SHP77 (cell line): Measurements from ENCODE around the gene DTD1.
A peak's percentile ranks its signal among the peaks of the same experiment; 100 is the strongest.
"Not testable (repeated sequence)": the region's sequence is repeated elsewhere in the genome, so short reads cannot be mapped to it uniquely, and the experiment has no call there.

Experiments
- DNase-seq, 2 experiments: peaks; one replicate each; lab custom pipeline; 2025; lab: John Stamatoyannopoulos, UW

The DTD1 gene

GRCh38 chr20:18742841-18743240 is 155.0 kb downstream of the DTD1 start:
- no peak for DNase-seq

- no peak for DNase-seq
These were observed 156.0 kb downstream of the DTD1 start for GRCh38 chr20:18743665-18744440.

GRCh38 chr20:18747090-18747489 is 159.2 kb downstream of the DTD1 start:
- DNase-seq = no peak

GRCh38 chr20:18748987-18749386 is 161.1 kb downstream of the DTD1 start:
- DNase-seq = peak; percentile 37 to 52

GRCh38 chr20:18749528-18749927 is 161.7 kb downstream of the DTD1 start:
- DNase-seq = no peak

- DNase-seq = peak; percentile 69 to 78
These were observed 162.9 kb downstream of the DTD1 start for GRCh38 chr20:18750735-18751134.

- no peak for DNase-seq
These were observed 166.3 kb downstream of the DTD1 start for GRCh38 chr20:18754030-18754652.

GRCh38 chr20:18754653-18755045 is 166.8 kb downstream of the DTD1 start:
- no peak for DNase-seq

GRCh38 chr20:18760852-18761251 is 173.0 kb downstream of the DTD1 start:
- not testable (repeated sequence) for DNase-seq

GRCh38 chr20:18767676-18768075 is 179.8 kb downstream of the DTD1 start:
- DNase-seq = no peak

- DNase-seq = no peak
These were observed 185.7 kb downstream of the DTD1 start for GRCh38 chr20:18773566-18773965.

GRCh38 chr20:18774207-18774606 is 186.4 kb downstream of the DTD1 start:
- no peak for DNase-seq

- no peak for DNase-seq
These were observed 187.8 kb downstream of the DTD1 start for GRCh38 chr20:18775633-18776032.

GRCh38 chr20:18778690-18779392 is 191.0 kb downstream of the DTD1 start:
- no peak for DNase-seq

GRCh38 chr20:18780385-18781130 is 192.7 kb downstream of the DTD1 start:
- DNase-seq = no peak

- DNase-seq = no peak
These were observed 193.7 kb downstream of the DTD1 start for GRCh38 chr20:18781509-18781908.

- DNase-seq = no peak
These were observed 195.6 kb downstream of the DTD1 start for GRCh38 chr20:18783385-18783959.

- not testable (repeated sequence) for DNase-seq
These were observed 199.2 kb downstream of the DTD1 start for GRCh38 chr20:18787046-18787445.

GRCh38 chr20:18788021-18788420 is 200.2 kb downstream of the DTD1 start:
- DNase-seq = no peak

- no peak for DNase-seq
These were observed 202.9 kb downstream of the DTD1 start for GRCh38 chr20:18790787-18791186.

GRCh38 chr20:18793625-18794427 is 206.0 kb downstream of the DTD1 start:
- peak; percentile 95 to 99 for DNase-seq
